ENCODE data around the gene DHX16.

DHX16 gene

GRCh38 chr6:30691208-30691847 is 18.5 kb upstream of the DHX16 start:
- no peak for DNase-seq (ENCODE audit: low read depth)

GRCh38 chr6:30690403-30691207 is 17.8 kb upstream of the DHX16 start, which contains the start of gene NRM:
Gene NRM, minus strand, starts transcription at chr6:30690984. Its CDS starts 10 bp downstream, at chr6:30690974.
- DNase-seq (ENCODE audit: low read depth) = peak; percentile 71

GRCh38 chr6:30689985-30690384 is 17.2 kb upstream of the DHX16 start:
- DNase-seq (ENCODE audit: low read depth) = no peak

GRCh38 chr6:30689022-30689865 is 16.4 kb upstream of the DHX16 start:
- DNase-seq (ENCODE audit: low read depth) = no peak

GRCh38 chr6:30688569-30688968 is 15.8 kb upstream of the DHX16 start:
- no peak for DNase-seq (ENCODE audit: low read depth)

- DNase-seq (ENCODE audit: low read depth) = peak; percentile 44
These were observed 15.0 kb upstream of the DHX16 start for GRCh38 chr6:30687659-30688431.

GRCh38 chr6:30686908-30687658 is 14.3 kb upstream of the DHX16 start:
- peak; percentile 92 for DNase-seq (ENCODE audit: low read depth)

- peak; percentile 65 for DNase-seq (ENCODE audit: low read depth)
These were observed 13.5 kb upstream of the DHX16 start, which contains the start of gene PPP1R18 for GRCh38 chr6:30686009-30686907. Gene PPP1R18, minus strand, starts transcription at chr6:30686645. Its CDS starts 627 bp downstream, at chr6:30686018.

GRCh38 chr6:30685157-30686008 is 12.6 kb upstream of the DHX16 start:
- DNase-seq (ENCODE audit: low read depth) = peak; percentile 55

- peak; percentile 58 for DNase-seq (ENCODE audit: low read depth)
These were observed 11.8 kb upstream of the DHX16 start for GRCh38 chr6:30684386-30685156.

- DNase-seq (ENCODE audit: low read depth) = no peak
These were observed 11.2 kb upstream of the DHX16 start for GRCh38 chr6:30683980-30684338.

- no peak for DNase-seq (ENCODE audit: low read depth)
These were observed 10.6 kb upstream of the DHX16 start for GRCh38 chr6:30683183-30683979.

- DNase-seq (ENCODE audit: low read depth) = peak; percentile 93
These were observed 9.6 kb upstream of the DHX16 start for GRCh38 chr6:30682143-30683117.

GRCh38 chr6:30681766-30682142 is 8.9 kb upstream of the DHX16 start:
- no peak for DNase-seq (ENCODE audit: low read depth)

GRCh38 chr6:30679765-30680535 is 7.1 kb upstream of the DHX16 start:
- DNase-seq (ENCODE audit: low read depth) = no peak

Data from iris pigment epithelial cell (primary cell).